Neural cell (in vitro differentiated cells): ENCODE data around the gene OR52N5. TPM values are rescaled to one million over a fixed set of nuclear protein-coding genes. Genes with fewer than 3 reads are reported as not detected.

Source experiments
- H2AFZ ChIP-seq: fragments of 200-600, 300-800 bp; sonication (generic), shearing (Covaris generic); 2 replicates; pipeline ENCODE4 v1.6.0; 2014; ENCODE audit warnings: low read depth, mild to moderate bottlenecking, antibody characterized with exemption, low read length, moderate library complexity
- H3F3A ChIP-seq: fragments of 200-600 bp; shearing (Covaris generic); 2 replicates; pipeline ENCODE4 v1.6.1; 2016; ENCODE audit warnings: mild to moderate bottlenecking, moderate library complexity, mixed read lengths, antibody characterized with exemption, low read length; ENCODE audit not compliant: insufficient read depth, poor library complexity, severe bottlenecking
- H3K27ac ChIP-seq: fragments of 200-600, 300-800 bp; sonication (generic), shearing (Covaris generic); 2 replicates; pipeline ENCODE4 v1.5.1; 2014; ENCODE audit warnings: mild to moderate bottlenecking, low read length, moderate library complexity
- H3K27me3 ChIP-seq: fragments of 300-800, 200-600 bp; sonication (generic), shearing (Covaris generic); 2 replicates; pipeline ENCODE4 v1.6.0; 2014; ENCODE audit warnings: mild to moderate bottlenecking, low read depth, low read length, moderate library complexity; ENCODE audit not compliant: insufficient read depth
- H3K36me3 ChIP-seq: fragments of 300-800, 200-600 bp; sonication (generic), shearing (Covaris generic); 2 replicates; pipeline ENCODE4 v1.5.1; 2014; ENCODE audit warnings: mild to moderate bottlenecking, antibody characterized with exemption, low read length, moderate library complexity; ENCODE audit not compliant: insufficient read depth
- H3K4me2 ChIP-seq: fragments of 300-800, 200-600 bp; sonication (generic), shearing (Covaris generic); 2 replicates; pipeline ENCODE4 v1.6.0; 2014; ENCODE audit warnings: mild to moderate bottlenecking, low read length
- H3K4me3 ChIP-seq: fragments of 300-800, 200-600 bp; sonication (generic), shearing (Covaris generic); 2 replicates; pipeline ENCODE4 v1.5.1; 2014; ENCODE audit warnings: mild to moderate bottlenecking, low read length, moderate library complexity
- H3K79me2 ChIP-seq: fragments of 200-600 bp; shearing (Covaris generic); replicated peaks from 2 replicates; pipeline ENCODE4 v1.6.0; 2014; ENCODE audit warnings: mild to moderate bottlenecking, low read length, moderate library complexity; ENCODE audit not compliant: insufficient read depth
- H3K9ac ChIP-seq: fragments of 300-800, 200-600 bp; sonication (generic), shearing (Covaris generic); 2 replicates; pipeline ENCODE4 v1.6.1; 2016; ENCODE audit warnings: mild to moderate bottlenecking, low read length, mixed read lengths
- H3K9me2 ChIP-seq: fragments of 200-600 bp; shearing (Covaris generic); 2 replicates; pipeline ENCODE4 v1.6.1; 2016; ENCODE audit warnings: mild to moderate bottlenecking, low read length, mixed read lengths; ENCODE audit not compliant: insufficient read depth
- H3K9me3 ChIP-seq: fragments of 200-600, 300-800 bp; sonication (generic), shearing (Covaris generic); 2 replicates; pipeline ENCODE4 v1.6.1; 2016; ENCODE audit warnings: mild to moderate bottlenecking, mixed run types, low read length, moderate library complexity, mixed read lengths
- H4K20me1 ChIP-seq: fragments of 200-600 bp; shearing (Covaris generic); 2 replicates; pipeline ENCODE4 v1.6.1; 2016; ENCODE audit warnings: mild to moderate bottlenecking, mixed run types; ENCODE audit not compliant: insufficient read depth
- EP300 ChIP-seq: fragments of 450-650 bp; conservative IDR thresholded peaks from 2 replicates; pipeline ENCODE4 v1.6.1; 2014; ENCODE audit warnings: antibody characterized with exemption, mild to moderate bottlenecking, moderate library complexity; ENCODE audit not compliant: poor library complexity, severe bottlenecking
- EZH2 ChIP-seq: fragments of 200-600, 300-800 bp; shearing (Covaris generic), sonication (generic); IDR thresholded peaks from 2 replicates; pipeline ENCODE4 v1.6.1; 2014; ENCODE audit warnings: antibody characterized with exemption, low read length, borderline replicate concordance, mild to moderate bottlenecking; ENCODE audit not compliant: insufficient read depth, poor library complexity, severe bottlenecking
- MXI1 ChIP-seq: fragments of 450-650 bp; conservative IDR thresholded peaks from 2 replicates; pipeline ENCODE4 v1.6.1; 2014; ENCODE audit warnings: antibody characterized with exemption, mild to moderate bottlenecking; ENCODE audit not compliant: poor library complexity, severe bottlenecking
- POLR2AphosphoS5 ChIP-seq: IDR thresholded peaks from 2 replicates; pipeline ENCODE4 v1.6.1; 2012
- RAD21 ChIP-seq: fragments of 450-650 bp; conservative IDR thresholded peaks from 2 replicates; pipeline ENCODE4 v1.6.1; 2014; ENCODE audit warnings: antibody characterized with exemption, mild to moderate bottlenecking, moderate library complexity
- SMC3 ChIP-seq: fragments of 450-650 bp; conservative IDR thresholded peaks from 2 replicates; pipeline ENCODE4 v1.6.1; 2014; ENCODE audit warnings: antibody characterized with exemption, mild to moderate bottlenecking, moderate library complexity; ENCODE audit not compliant: poor library complexity
- TAF1 ChIP-seq: IDR thresholded peaks from 2 replicates; pipeline ENCODE4 v1.6.1; 2012; ENCODE audit warnings: low read depth
- polyA plus RNA-seq: library from polyadenylated mRNA; depleted of rRNA; stranded (reverse); fragments of >200 nt; gene quantifications from 2 replicates; pipeline ENCODE4 v1.2.3, GENCODE V29; 2014
- TF ChIP-seq, protein P1 (sequence below): IDR thresholded peaks from 2 replicates; pipeline ENCODE4 v1.6.1; 2012; ENCODE audit warnings: borderline replicate concordance
- TF ChIP-seq, protein P2 (sequence below): fragments of 450-650 bp; IDR thresholded peaks from 2 replicates; pipeline ENCODE4 v1.5.1; 2014; ENCODE audit warnings: antibody characterized with exemption, mild to moderate bottlenecking, moderate library complexity; ENCODE audit not compliant: poor library complexity, severe bottlenecking

Gene OR52N5
- polyA plus RNA-seq, 1 donor from 2014 or later, result not detected

DNA sequence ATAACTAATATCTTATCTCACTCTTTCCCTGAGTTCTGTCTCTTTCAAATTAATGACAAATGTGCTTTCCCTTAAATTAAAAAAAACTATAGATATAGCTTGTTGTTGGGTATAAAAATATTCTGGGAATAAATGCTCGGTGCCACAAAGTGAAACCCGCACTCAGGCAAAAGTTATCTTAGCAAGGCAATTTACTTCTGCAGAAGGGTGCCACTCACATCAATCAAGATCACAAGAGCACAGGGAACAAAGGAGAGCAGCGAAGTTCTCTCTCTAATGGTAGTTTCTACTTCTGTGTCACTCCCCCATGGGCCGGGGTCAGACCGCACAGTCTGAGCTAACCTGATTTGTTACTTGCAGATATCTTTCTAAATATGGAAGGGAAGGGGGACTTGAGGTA lies 20.8 kb upstream of the OR52N5 start:
- H3K27me3 ChIP-seq, result no peaks in the 10 kb centered on the region
- no peak overlapping the region for H3K27ac ChIP-seq
- H3K4me3 ChIP-seq, result no peak overlapping the region
- H3K36me3 ChIP-seq, result no peaks in the 10 kb centered on the region
- H4K20me1 ChIP-seq, result no peaks in the 10 kb centered on the region
- H3K9ac ChIP-seq, result no peak overlapping the region
- H3K79me2 ChIP-seq, result no peaks in the 10 kb centered on the region
- H3F3A ChIP-seq, result no peaks in the 10 kb centered on the region
- no peaks in the 10 kb centered on the region for H3K9me2 ChIP-seq
- no peaks in the 10 kb centered on the region for H3K9me3 ChIP-seq
- H3K4me2 ChIP-seq, result no peak overlapping the region
- H2AFZ ChIP-seq, result no peak overlapping the region
- TF ChIP-seq POLR2AphosphoS5, result no peak
- TF ChIP-seq, protein P1, sequence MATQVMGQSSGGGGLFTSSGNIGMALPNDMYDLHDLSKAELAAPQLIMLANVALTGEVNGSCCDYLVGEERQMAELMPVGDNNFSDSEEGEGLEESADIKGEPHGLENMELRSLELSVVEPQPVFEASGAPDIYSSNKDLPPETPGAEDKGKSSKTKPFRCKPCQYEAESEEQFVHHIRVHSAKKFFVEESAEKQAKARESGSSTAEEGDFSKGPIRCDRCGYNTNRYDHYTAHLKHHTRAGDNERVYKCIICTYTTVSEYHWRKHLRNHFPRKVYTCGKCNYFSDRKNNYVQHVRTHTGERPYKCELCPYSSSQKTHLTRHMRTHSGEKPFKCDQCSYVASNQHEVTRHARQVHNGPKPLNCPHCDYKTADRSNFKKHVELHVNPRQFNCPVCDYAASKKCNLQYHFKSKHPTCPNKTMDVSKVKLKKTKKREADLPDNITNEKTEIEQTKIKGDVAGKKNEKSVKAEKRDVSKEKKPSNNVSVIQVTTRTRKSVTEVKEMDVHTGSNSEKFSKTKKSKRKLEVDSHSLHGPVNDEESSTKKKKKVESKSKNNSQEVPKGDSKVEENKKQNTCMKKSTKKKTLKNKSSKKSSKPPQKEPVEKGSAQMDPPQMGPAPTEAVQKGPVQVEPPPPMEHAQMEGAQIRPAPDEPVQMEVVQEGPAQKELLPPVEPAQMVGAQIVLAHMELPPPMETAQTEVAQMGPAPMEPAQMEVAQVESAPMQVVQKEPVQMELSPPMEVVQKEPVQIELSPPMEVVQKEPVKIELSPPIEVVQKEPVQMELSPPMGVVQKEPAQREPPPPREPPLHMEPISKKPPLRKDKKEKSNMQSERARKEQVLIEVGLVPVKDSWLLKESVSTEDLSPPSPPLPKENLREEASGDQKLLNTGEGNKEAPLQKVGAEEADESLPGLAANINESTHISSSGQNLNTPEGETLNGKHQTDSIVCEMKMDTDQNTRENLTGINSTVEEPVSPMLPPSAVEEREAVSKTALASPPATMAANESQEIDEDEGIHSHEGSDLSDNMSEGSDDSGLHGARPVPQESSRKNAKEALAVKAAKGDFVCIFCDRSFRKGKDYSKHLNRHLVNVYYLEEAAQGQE, result no peak

DNA sequence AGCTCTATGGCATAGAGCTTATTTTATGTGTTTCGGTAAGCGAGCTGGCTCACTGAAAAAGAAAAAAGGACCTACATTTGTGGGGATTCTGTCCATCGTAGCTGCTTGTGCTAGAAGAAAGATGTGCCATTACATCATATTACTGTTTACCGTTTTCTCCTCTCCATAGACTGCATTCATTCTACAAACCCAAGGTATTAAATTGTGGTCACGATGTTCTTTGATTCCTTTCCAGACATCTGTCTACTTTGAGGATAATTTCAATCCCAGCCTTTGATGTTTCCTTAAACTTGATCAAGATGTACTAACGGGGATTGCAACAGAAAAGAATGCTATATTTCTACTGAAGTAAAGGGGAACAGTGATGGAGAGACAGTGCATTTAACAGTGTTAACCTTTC lies 13.4 kb upstream of the OR52N5 start:
- Histone ChIP-seq H3K9ac (no peak overlapping the region), H3K36me3 (no peaks in the 10 kb centered on the region), H3K79me2 (no peaks in the 10 kb centered on the region), H3K27ac (no peak overlapping the region), H2AFZ (no peak overlapping the region), H4K20me1 (no peaks in the 10 kb centered on the region), H3K4me3 (no peak overlapping the region), H3K9me3 (no peaks in the 10 kb centered on the region), H3K9me2 (no peaks in the 10 kb centered on the region), H3F3A (no peaks in the 10 kb centered on the region), H3K4me2 (no peak overlapping the region), H3K27me3 (no peaks in the 10 kb centered on the region)
- TF ChIP-seq POLR2AphosphoS5, result no peak
- TF ChIP-seq TAF1, result no peak
- TF ChIP-seq MXI1, result no peak
- TF ChIP-seq EZH2, result no peak
- TF ChIP-seq RAD21, result no peak
- no peak for TF ChIP-seq SMC3
- TF ChIP-seq, protein P2, sequence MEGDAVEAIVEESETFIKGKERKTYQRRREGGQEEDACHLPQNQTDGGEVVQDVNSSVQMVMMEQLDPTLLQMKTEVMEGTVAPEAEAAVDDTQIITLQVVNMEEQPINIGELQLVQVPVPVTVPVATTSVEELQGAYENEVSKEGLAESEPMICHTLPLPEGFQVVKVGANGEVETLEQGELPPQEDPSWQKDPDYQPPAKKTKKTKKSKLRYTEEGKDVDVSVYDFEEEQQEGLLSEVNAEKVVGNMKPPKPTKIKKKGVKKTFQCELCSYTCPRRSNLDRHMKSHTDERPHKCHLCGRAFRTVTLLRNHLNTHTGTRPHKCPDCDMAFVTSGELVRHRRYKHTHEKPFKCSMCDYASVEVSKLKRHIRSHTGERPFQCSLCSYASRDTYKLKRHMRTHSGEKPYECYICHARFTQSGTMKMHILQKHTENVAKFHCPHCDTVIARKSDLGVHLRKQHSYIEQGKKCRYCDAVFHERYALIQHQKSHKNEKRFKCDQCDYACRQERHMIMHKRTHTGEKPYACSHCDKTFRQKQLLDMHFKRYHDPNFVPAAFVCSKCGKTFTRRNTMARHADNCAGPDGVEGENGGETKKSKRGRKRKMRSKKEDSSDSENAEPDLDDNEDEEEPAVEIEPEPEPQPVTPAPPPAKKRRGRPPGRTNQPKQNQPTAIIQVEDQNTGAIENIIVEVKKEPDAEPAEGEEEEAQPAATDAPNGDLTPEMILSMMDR, result no peak
- TF ChIP-seq EP300, result no peak
- TF ChIP-seq, protein P1, result no peak
